K562 (cell line): ENCODE results near the gene NPDC1. TPM values are rescaled to one million over a fixed set of nuclear protein-coding genes. Genes with fewer than 3 reads are reported as not detected.

ENCODE experiments used
- ATAC-seq: fragments of 200-7000 bp; cut with Tn5 transposase; 3 replicates; pipeline ENCODE4 v1.9.1; 2020; ENCODE audit warnings: moderate library complexity
- BruUV-seq: library from RNA; stranded (reverse); fragments of 400-500 nt; replicated peaks from 2 replicates; lab custom pipeline; 2021; lab: Mats Ljungman, UMichigan
- CTCF ChIA-PET: fragments of 300-600 bp; formaldehyde crosslinking; extraction: SDS; loops from one replicate; lab custom pipeline; 2021; ENCODE audit warnings: low intra/inter-chr PET ratio; lab: Yijun Ruan, JAX
- POLR2A ChIA-PET: fragments of 300-600, 350-650 bp; sonication (Branson Sonifier 250); formaldehyde crosslinking; extraction: SDS; loops from one replicate; lab custom pipeline; 2021; ENCODE audit warnings: antibody characterized with exemption, inconsistent platforms; lab: Yijun Ruan, JAX
- DNase-seq, 4 experiments: peaks; one replicate each; pipeline versions ENCODE4 v3.0.0 to v3.0.0-alpha.2; 2011 to 2018; ENCODE audit warnings: low spot score in 3 of 4, mixed read lengths in 3 of 4; ENCODE audit errors: extremely low read depth in 1 of 4
- FAIRE-seq: peaks from 2 replicates; lab custom pipeline; 2011; peaks lifted over from hg19 to GRCh38; lab: Jason Lieb, UNC
- H2AFZ ChIP-seq: 2 replicates; pipeline ENCODE4 v1.6.0; 2011; ENCODE audit warnings: low read depth, low read length, control low read depth, inconsistent platforms
- H3K27ac ChIP-seq: fragments of 200-600 bp; 3 replicates; pipeline ENCODE4 v1.8.0; 2011; ENCODE audit warnings: low read depth, mild to moderate bottlenecking, control low read depth, inconsistent platforms, low read length, moderate library complexity, mixed read lengths; ENCODE audit errors: extremely low read depth
- H3K27me3 ChIP-seq, 2 experiments: fragments of 300-600 bp in 1 of 2; 2 replicates in 1 of 2; 3 replicates in 1 of 2; pipeline versions ENCODE4 v1.6.0 to v1.8.0; 2011; ENCODE audit warnings: inconsistent platforms in 2 of 2, low read length in 2 of 2, mild to moderate bottlenecking in 1 of 2, mixed read lengths in 1 of 2, moderate library complexity in 1 of 2; ENCODE audit not compliant: control insufficient read depth in 2 of 2, insufficient read depth in 2 of 2
- H3K36me3 ChIP-seq: fragments of 300-600 bp; 3 replicates; pipeline ENCODE4 v1.8.0; 2011; ENCODE audit warnings: mild to moderate bottlenecking, low read length, inconsistent platforms; ENCODE audit not compliant: control insufficient read depth, insufficient read depth
- H3K4me1 ChIP-seq, 2 experiments: fragments of 200-600 bp in 1 of 2; replicated peaks in 1 of 2; 2 replicates in 1 of 2; 3 replicates in 1 of 2; pipeline versions ENCODE4 v1.5.1 to v1.8.0; 2011; ENCODE audit warnings: inconsistent platforms in 2 of 2, low read length in 2 of 2, mild to moderate bottlenecking in 1 of 2, mixed read lengths in 1 of 2, moderate library complexity in 1 of 2; ENCODE audit not compliant: control insufficient read depth in 2 of 2, insufficient read depth in 2 of 2
- H3K4me2 ChIP-seq: 2 replicates; pipeline ENCODE4 v1.6.1; 2011; ENCODE audit warnings: low read length, control low read depth, inconsistent platforms, mixed read lengths; ENCODE audit not compliant: insufficient read depth
- H3K4me3 ChIP-seq: fragments of 200-600 bp; sonication (generic), shearing (Covaris generic); 2 replicates; pipeline ENCODE4 v1.5.1; 2016; ENCODE audit warnings: control low read depth, inconsistent platforms
- H3K79me2 ChIP-seq: fragments of 200-600 bp; 3 replicates; pipeline ENCODE4 v1.8.0; 2011; ENCODE audit warnings: low read length, inconsistent platforms; ENCODE audit not compliant: control insufficient read depth, insufficient read depth
- H3K9ac ChIP-seq, 2 experiments: 2 replicates each; pipeline versions ENCODE4 v1.6.0 to v1.6.1; 2011; ENCODE audit warnings: low read depth in 2 of 2, low read length in 2 of 2, control low read depth in 1 of 2, inconsistent platforms in 1 of 2, mild to moderate bottlenecking in 1 of 2, mixed read lengths in 1 of 2; ENCODE audit not compliant: insufficient read depth in 1 of 2
- H3K9me1 ChIP-seq: one replicate; pipeline ENCODE4 v1.6.0; 2011; ENCODE audit warnings: inconsistent platforms, mild to moderate bottlenecking, low read length, moderate library complexity; ENCODE audit not compliant: control insufficient read depth, insufficient read depth
- H3K9me3 ChIP-seq: replicated peaks from 2 replicates; pipeline ENCODE4 v1.5.1; 2011; ENCODE audit warnings: low read depth, low read length, inconsistent platforms; ENCODE audit not compliant: control insufficient read depth, insufficient read depth
- H4K20me1 ChIP-seq: replicated peaks from 2 replicates; pipeline ENCODE4 v1.6.1; 2011; ENCODE audit warnings: low read length, inconsistent platforms, mixed read lengths; ENCODE audit not compliant: control insufficient read depth, insufficient read depth
- ARID1B ChIP-seq: fragments of 450-650 bp; IDR thresholded peaks from 2 replicates; pipeline ENCODE4 v1.6.1; 2016; ENCODE audit warnings: antibody characterized with exemption, mild to moderate bottlenecking, inconsistent platforms
- BCOR ChIP-seq: fragments of 450-650 bp; IDR thresholded peaks from 2 replicates; pipeline ENCODE4 v1.6.1; 2016
- BRD9 ChIP-seq: fragments of 450-650 bp; IDR thresholded peaks from 2 replicates; pipeline ENCODE4 v1.6.1; 2018; ENCODE audit warnings: low read depth; ENCODE audit not compliant: partially characterized antibody
- COPS2 ChIP-seq: fragments of 450-650 bp; conservative IDR thresholded peaks from 2 replicates; pipeline ENCODE4 v1.6.1; 2016; ENCODE audit warnings: mild to moderate bottlenecking, moderate library complexity
- ERF ChIP-seq: fragments of 450-650 bp; formaldehyde crosslinking; IDR thresholded peaks from 2 replicates; pipeline ENCODE4 v1.4.0; 2020; ENCODE audit warnings: mild to moderate bottlenecking, mixed read lengths
- NFIC ChIP-seq: fragments of 450-650 bp; IDR thresholded peaks from 2 replicates; pipeline ENCODE4 v1.6.1; 2017; ENCODE audit warnings: mild to moderate bottlenecking, inconsistent platforms
- NR1H2 ChIP-seq: sonication (generic); formaldehyde crosslinking; IDR thresholded peaks from 2 replicates; pipeline ENCODE4 v1.4.0; 2020; ENCODE audit warnings: mild to moderate bottlenecking, missing genetic modification reagents
- NUFIP1 ChIP-seq: fragments of 450-650 bp; IDR thresholded peaks from 2 replicates; pipeline ENCODE4 v1.6.1; 2018; ENCODE audit not compliant: partially characterized antibody
- ZNF12 ChIP-seq: sonication (generic); formaldehyde crosslinking; IDR thresholded peaks from 2 replicates; pipeline ENCODE4 v1.4.0; 2020; ENCODE audit warnings: mild to moderate bottlenecking, missing genetic modification reagents
- WGBS: fragments of 100-300 bp; shearing (Covaris generic); methylation state at CpG from one replicate; pipeline ENCODE4 v1.1.6; 2016; ENCODE audit warnings: low coverage, mixed read lengths; ENCODE audit not compliant: insufficient coverage; ENCODE audit errors: missing lambda C conversion rate; 5-methylcytosine and 5-hydroxymethylcytosine counted together
- in situ Hi-C: fragments of 300-500 bp; cut with MboI; formaldehyde crosslinking; loops from 4 replicates; pipeline ENCODE4 v1.15.0; 2018; ENCODE audit warnings: inconsistent platforms, mixed read lengths
- intact Hi-C: fragments of 100-400 bp; cut with micrococcal nuclease; formaldehyde crosslinking; loops from 2 replicates; pipeline ENCODE4 v1.14.2; 2022
- polyA plus RNA-seq, 8 experiments: library from polyadenylated mRNA; depleted of rRNA in 4 of 8; stranded (reverse) in 5 of 8; unstranded in 3 of 8; fragments of >200 nt; fragmentation: Nextera tagmentation in 2 of 8; fragmentation: Illumina TruSeq in 1 of 8; extraction: Ambion mirVana in 2 of 8; extraction: Trizol in 1 of 8; gene quantifications; 2 replicates each; pipeline versions ENCODE4 v1.2.1 to v1.2.3, GENCODE V29; 2011 to 2014; ENCODE audit warnings: inconsistent platforms in 1 of 8, missing spikeins in 1 of 8
- total RNA-seq, 7 experiments: library from RNA; depleted of rRNA in 6 of 7; stranded (reverse); fragments of >200 nt in 6 of 7; fragmentation: Illumina TruSeq in 2 of 7; extraction: Trizol in 2 of 7; gene quantifications; 2 replicates each; pipeline versions ENCODE4 v1.2.1 to v1.2.3, GENCODE V29; 2011 to 2021; ENCODE audit warnings: low replicate concordance in 1 of 7
- TF ChIP-seq, protein P1 (sequence below), 2 experiments: fragments of 250-450 bp in 1 of 2; fragments of 450-650 bp in 1 of 2; sonication (Bioruptor Pico) in 1 of 2; IDR thresholded peaks; 2 replicates each; pipeline versions ENCODE4 v1.6.1 to v1.8.0; 2016 to 2021; ENCODE audit warnings: mild to moderate bottlenecking in 2 of 2, moderate library complexity in 2 of 2, missing compliant biosample characterization in 1 of 2, missing genetic modification characterization in 1 of 2
- TF ChIP-seq, protein P2 (sequence below): sonication (generic); formaldehyde crosslinking; IDR thresholded peaks from 2 replicates; pipeline ENCODE4 v1.8.1; 2023; ENCODE audit warnings: mild to moderate bottlenecking, missing genetic modification reagents
- TF ChIP-seq, protein P3 (sequence below): IDR thresholded peaks from 2 replicates; pipeline ENCODE4 v1.6.1; 2016; ENCODE audit warnings: missing genetic modification characterization, missing compliant biosample characterization

The NPDC1 gene
- total and polyA plus RNA-seq, 9 of the 15 experiments (the other 6 are each of a cell fraction or from before 2014, with no cell fraction given) = 0.06 to 2.1 (median 0.53) TPM; not detected in 3

DNA sequence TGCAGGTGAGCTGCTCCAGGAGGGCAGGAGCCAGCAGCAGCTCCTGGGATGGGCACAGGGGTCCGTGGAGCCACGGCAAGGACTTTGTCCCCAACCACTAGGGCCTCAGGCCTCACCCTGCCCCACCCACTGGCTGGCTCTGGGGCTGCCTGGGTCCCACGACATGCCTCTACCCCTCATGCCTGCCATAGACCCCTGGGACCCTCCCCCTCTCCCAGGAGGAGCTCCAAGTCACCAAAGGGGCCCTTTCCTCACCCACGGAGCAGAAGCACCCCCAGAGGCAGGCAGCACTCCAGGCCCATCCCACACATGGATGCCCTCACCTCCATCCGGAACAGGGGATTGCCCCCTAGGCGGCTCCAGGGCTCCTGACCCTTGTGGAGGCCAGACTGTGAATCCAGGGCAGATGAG, 24.4 kb downstream of the NPDC1 start:
- Histone ChIP-seq H4K20me1 (0 out of 2 replicates have a peak, but pooled peaks cover 5% of the 10 kb centered on the region), H3K9me3 (no peaks in the 10 kb centered on the region), H3K79me2 (no peaks in the 10 kb centered on the region), H3K36me3 (no peaks in the 10 kb centered on the region), H3K27me3 (no peaks in the 10 kb centered on the region), H3K4me2 (no peak overlapping the region), H3K4me3 (no peak overlapping the region), H3K27ac (no peak overlapping the region), H2AFZ (no peak overlapping the region), H3K4me1 (peaks cover 4 to 87% of the 10 kb centered on the region in 2 experiments; a peak in 4 of 5 replicates), H3K9me1 (no peaks in the 10 kb centered on the region), H3K9ac (no peak overlapping the region; a peak in 1 of 4 replicates)
- FAIRE-seq (no peak), DNase-seq (no peak), ATAC-seq (no peak; the same call in 2 of the 3 replicates)
- in situ Hi-C loops = no loop called here
- 28% methylated on average over 4 of the region's 6 CpGs for WGBS
- intact Hi-C loops = no loop called here
- ChIA-PET POLR2A (no interaction called here), CTCF (no interaction called here)
- TF ChIP-seq NR1H2 (CRISPR knock-in tag) (no peak), NFIC (no peak), NUFIP1 (no peak), ZNF12 (no peak), ERF (CRISPR knock-in tag) (no peak), BCOR (no peak), COPS2 (no peak), ARID1B (no peak), BRD9 (no peak)
- TF ChIP-seq, protein P1, sequence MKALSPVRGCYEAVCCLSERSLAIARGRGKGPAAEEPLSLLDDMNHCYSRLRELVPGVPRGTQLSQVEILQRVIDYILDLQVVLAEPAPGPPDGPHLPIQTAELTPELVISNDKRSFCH (CRISPR knock-in tag; IDR thresholded peaks at IDR 0.05) = no peak
- TF ChIP-seq, protein P1 (tag; IDR thresholded peaks at IDR 0.05) = no peak
- TF ChIP-seq, protein P2, sequence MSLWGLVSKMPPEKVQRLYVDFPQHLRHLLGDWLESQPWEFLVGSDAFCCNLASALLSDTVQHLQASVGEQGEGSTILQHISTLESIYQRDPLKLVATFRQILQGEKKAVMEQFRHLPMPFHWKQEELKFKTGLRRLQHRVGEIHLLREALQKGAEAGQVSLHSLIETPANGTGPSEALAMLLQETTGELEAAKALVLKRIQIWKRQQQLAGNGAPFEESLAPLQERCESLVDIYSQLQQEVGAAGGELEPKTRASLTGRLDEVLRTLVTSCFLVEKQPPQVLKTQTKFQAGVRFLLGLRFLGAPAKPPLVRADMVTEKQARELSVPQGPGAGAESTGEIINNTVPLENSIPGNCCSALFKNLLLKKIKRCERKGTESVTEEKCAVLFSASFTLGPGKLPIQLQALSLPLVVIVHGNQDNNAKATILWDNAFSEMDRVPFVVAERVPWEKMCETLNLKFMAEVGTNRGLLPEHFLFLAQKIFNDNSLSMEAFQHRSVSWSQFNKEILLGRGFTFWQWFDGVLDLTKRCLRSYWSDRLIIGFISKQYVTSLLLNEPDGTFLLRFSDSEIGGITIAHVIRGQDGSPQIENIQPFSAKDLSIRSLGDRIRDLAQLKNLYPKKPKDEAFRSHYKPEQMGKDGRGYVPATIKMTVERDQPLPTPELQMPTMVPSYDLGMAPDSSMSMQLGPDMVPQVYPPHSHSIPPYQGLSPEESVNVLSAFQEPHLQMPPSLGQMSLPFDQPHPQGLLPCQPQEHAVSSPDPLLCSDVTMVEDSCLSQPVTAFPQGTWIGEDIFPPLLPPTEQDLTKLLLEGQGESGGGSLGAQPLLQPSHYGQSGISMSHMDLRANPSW (CRISPR knock-in tag) = no peak
- TF ChIP-seq, protein P3, sequence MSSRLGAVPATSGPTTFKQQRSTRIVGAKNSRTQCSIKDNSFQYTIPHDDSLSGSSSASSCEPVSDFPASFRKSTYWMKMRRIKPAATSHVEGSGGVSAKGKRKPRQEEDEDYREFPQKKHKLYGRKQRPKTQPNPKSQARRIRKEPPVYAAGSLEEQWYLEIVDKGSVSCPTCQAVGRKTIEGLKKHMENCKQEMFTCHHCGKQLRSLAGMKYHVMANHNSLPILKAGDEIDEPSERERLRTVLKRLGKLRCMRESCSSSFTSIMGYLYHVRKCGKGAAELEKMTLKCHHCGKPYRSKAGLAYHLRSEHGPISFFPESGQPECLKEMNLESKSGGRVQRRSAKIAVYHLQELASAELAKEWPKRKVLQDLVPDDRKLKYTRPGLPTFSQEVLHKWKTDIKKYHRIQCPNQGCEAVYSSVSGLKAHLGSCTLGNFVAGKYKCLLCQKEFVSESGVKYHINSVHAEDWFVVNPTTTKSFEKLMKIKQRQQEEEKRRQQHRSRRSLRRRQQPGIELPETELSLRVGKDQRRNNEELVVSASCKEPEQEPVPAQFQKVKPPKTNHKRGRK (tag) = no peak
- BruUV-seq = no TSS peak
